ENCODE data around the gene NPHP4.

- no peak for TF ChIP-seq CTCF (IDR thresholded peaks at IDR 0.05)
- no peak for TF ChIP-seq POLR2AphosphoS5 (IDR thresholded peaks at IDR 0.05)
Observed at GRCh38 chr1:5840551-5841001, 151.6 kb downstream of the NPHP4 start.
